GM18909 (cell line): ENCODE measurements around the gene TRIOBP.
"Not testable (repeated sequence)": the region's sequence is repeated elsewhere in the genome, so short reads cannot be mapped to it uniquely, and the experiment has no call there.

Experiments used
- ATAC-seq: cut with Tn5 transposase; IDR thresholded peaks from one replicate; pipeline ENCODE4 v1.9.1; 2021; ENCODE audit warnings: mild to moderate bottlenecking; ENCODE audit not compliant: unreplicated experiment, poor library complexity

Gene TRIOBP

GRCh38 chr22:37769056-37769455, 72.2 kb downstream of the TRIOBP start:
- no peak for ATAC-seq

- ATAC-seq, result no peak
Measured at GRCh38 chr22:37771081-37771480, 74.2 kb downstream of the TRIOBP start.

- no peak for ATAC-seq
Measured at GRCh38 chr22:37771702-37772427, 75.0 kb downstream of the TRIOBP start.

- no peak for ATAC-seq
Measured at GRCh38 chr22:37774728-37775127, 77.9 kb downstream of the TRIOBP start.

- no peak for ATAC-seq
Measured at GRCh38 chr22:37775785-37776638, 79.2 kb downstream of the TRIOBP start.

GRCh38 chr22:37776639-37777005, 79.8 kb downstream of the TRIOBP start:
- ATAC-seq, result no peak

GRCh38 chr22:37777122-37777687, 80.4 kb downstream of the TRIOBP start:
- ATAC-seq, result no peak

- no peak for ATAC-seq
Measured at GRCh38 chr22:37778370-37779009, 81.6 kb downstream of the TRIOBP start.

- no peak for ATAC-seq
Measured at GRCh38 chr22:37781434-37782059, 84.7 kb downstream of the TRIOBP start.

GRCh38 chr22:37782340-37783168, 85.7 kb downstream of the TRIOBP start:
- ATAC-seq, result no peak

- no peak for ATAC-seq
Measured at GRCh38 chr22:37784829-37785495, 88.1 kb downstream of the TRIOBP start.

GRCh38 chr22:37790234-37790633, 93.4 kb downstream of the TRIOBP start:
- ATAC-seq, result no peak

GRCh38 chr22:37792494-37792893, 95.6 kb downstream of the TRIOBP start:
- no peak for ATAC-seq

- no peak for ATAC-seq
Measured at GRCh38 chr22:37794376-37794775, 97.5 kb downstream of the TRIOBP start.

- no peak for ATAC-seq
Measured at GRCh38 chr22:37796079-37796478, 99.2 kb downstream of the TRIOBP start.

- ATAC-seq, result not testable (repeated sequence)
Measured at GRCh38 chr22:37797259-37797658, 100.4 kb downstream of the TRIOBP start.

- no peak for ATAC-seq
Measured at GRCh38 chr22:37797874-37798500, 101.1 kb downstream of the TRIOBP start.

GRCh38 chr22:37799979-37800378, 103.1 kb downstream of the TRIOBP start:
- ATAC-seq, result not testable (repeated sequence)

GRCh38 chr22:37801946-37802309, 105.1 kb downstream of the TRIOBP start:
- no peak for ATAC-seq
